ENCODE measurements around the gene NPTN.

DNA sequence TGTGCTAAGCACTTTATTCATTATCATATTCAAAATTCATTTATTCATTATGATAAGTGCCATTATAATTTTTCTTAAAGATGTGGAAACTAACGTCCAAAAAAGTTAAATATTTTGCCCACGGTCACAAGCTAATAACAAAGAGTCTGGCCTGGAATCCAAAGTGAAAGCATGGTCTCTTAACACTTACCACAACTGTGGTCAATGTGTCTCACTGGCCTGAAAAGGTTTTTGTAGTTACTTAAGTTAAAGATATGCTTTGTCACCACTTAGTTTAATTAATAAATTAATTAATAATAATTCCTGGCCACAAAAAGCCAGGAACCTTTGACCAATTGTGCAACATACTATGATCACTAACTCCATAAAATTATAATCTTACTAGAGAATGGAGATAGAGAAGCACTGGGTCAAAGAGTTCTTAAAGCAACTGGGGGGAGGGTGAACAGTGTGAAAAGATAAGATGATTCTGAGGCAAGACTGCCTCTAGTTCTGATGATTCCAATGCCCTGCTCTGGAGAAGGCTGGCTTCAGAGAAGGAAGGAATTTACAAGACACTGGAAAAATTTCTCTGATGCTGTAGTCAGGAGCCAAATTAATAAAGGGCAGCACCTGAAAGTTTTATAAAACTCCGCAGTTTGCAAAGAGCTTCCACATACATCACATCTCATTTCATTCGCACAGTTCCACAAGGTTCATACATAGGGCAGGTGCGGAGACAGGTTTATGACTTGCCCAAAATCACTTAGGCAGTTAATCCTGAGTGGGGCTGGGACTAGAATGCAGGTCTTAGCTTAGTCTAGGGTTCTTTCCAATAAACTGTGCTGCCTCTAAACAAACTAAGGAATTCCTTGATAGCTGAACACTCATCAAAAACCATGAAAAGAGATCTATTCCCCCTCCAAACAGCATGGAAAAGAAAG lies 32.5 kb downstream of the NPTN start:
- TF ChIP-seq CTCF (IDR thresholded peaks at IDR 0.05; ENCODE audit: low read length) (no peak), EZH2 (IDR thresholded peaks at IDR 0.05; ENCODE audit: borderline replicate concordance, low read length) (no peak)

Data from OCI-LY1 (cell line).